Stimulated activated CD4-positive, alpha-beta T cell treated with anti-CD3 and anti-CD28 coated beads, TNF-alpha, amount 100 ng/mL, for 24 hours (primary cell): ENCODE results near the gene DIP2B.
"Not testable (repeated sequence)": the region's sequence is repeated elsewhere in the genome, so short reads cannot be mapped to it uniquely, and the experiment has no call there.

Experiments used
- DNase-seq, 3 experiments: peaks; one replicate each; pipeline ENCODE4 v3.0.0-alpha.2; 2020; ENCODE audit warnings: low read depth in 3 of 3

The DIP2B gene, protein sequence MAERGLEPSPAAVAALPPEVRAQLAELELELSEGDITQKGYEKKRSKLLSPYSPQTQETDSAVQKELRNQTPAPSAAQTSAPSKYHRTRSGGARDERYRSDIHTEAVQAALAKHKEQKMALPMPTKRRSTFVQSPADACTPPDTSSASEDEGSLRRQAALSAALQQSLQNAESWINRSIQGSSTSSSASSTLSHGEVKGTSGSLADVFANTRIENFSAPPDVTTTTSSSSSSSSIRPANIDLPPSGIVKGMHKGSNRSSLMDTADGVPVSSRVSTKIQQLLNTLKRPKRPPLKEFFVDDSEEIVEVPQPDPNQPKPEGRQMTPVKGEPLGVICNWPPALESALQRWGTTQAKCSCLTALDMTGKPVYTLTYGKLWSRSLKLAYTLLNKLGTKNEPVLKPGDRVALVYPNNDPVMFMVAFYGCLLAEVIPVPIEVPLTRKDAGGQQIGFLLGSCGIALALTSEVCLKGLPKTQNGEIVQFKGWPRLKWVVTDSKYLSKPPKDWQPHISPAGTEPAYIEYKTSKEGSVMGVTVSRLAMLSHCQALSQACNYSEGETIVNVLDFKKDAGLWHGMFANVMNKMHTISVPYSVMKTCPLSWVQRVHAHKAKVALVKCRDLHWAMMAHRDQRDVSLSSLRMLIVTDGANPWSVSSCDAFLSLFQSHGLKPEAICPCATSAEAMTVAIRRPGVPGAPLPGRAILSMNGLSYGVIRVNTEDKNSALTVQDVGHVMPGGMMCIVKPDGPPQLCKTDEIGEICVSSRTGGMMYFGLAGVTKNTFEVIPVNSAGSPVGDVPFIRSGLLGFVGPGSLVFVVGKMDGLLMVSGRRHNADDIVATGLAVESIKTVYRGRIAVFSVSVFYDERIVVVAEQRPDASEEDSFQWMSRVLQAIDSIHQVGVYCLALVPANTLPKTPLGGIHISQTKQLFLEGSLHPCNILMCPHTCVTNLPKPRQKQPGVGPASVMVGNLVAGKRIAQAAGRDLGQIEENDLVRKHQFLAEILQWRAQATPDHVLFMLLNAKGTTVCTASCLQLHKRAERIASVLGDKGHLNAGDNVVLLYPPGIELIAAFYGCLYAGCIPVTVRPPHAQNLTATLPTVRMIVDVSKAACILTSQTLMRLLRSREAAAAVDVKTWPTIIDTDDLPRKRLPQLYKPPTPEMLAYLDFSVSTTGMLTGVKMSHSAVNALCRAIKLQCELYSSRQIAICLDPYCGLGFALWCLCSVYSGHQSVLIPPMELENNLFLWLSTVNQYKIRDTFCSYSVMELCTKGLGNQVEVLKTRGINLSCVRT (N-terminal part only)

DNA sequence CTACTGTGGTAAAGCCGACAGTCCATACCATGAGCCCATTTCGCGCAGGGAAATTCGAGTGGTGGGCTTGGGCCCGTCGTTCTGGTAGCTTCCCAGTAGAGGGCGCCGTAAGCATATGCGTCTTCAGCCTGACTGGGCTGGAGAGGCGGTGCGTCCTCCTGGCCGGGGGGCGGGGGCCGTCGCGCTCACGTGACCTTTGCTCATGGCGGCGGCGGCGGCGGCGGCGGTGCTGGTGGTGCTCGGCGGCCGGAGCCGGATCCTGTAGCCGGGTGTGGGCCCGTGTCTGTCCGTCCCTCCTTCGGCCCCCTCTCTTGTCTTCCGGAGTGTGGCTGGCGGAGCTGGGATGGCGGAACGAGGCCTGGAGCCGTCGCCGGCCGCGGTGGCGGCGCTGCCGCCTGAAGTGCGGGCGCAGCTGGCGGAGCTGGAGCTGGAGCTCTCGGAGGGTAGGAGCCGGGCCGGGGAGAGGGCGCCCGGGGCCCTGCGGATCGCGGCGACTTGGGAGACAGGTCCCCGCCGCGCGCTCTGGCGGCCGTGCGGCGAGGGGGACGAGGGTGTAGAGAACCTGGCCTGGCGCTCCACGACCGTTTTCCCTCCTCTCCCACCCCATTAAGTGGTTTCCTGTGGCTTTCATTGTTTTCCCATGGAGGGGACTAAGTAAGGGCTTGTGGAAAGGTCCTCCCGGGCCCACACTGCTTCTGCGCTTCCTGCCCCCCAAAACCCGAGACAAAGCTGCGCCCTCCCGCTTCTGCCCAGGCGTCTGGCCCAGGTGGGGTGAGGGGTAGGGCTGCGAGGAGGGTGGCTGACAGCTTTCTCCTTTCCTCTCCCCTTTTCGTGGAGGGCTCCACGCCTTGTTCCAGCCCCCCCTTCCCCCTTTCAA, at the start of gene DIP2B:
TSS of gene DIP2B (plus strand) at position 188 of the 877 bp plus-strand sequence. CDS start at position 344, 156 bp downstream.
- peak; percentile 93 to 96 (median 95) for DNase-seq

DNA sequence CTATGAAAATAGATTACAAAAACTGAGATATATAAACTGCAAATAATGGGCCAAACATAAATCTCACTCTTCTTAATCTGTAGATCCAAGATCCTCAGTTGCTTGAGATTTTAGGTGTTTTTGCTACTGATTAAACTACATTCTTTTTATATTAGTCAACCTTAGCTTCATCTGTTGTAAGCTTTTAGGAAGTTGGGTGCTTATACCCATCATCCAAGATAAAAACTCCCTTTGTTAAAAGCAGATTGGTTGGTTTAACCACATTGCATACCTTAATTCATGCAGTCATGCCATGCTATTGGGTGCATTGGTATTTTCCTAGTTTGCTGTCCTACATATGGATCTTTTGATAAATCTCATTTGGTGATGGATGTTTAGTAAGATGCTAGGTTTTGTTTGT, 46.2 kb upstream of the DIP2B start:
- DNase-seq: no peak

DNA sequence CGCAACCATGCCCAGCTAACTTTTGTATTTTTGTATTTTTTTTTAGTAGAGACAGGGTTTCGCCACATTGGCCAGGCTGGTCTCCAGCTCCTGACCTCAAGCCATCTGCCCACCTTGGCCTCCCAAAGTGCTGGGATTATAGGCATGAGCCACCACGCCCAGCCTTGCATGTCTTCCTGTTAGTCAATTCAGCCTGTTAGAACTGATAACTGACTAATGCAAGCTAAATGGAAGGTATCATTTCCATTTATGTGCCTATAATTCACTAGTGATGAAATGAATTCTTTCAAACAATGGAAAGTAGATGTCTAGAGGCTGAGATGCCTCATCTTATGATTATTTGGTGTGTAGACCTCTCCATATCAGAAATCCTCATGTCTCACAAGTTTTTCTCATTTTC, 37.3 kb upstream of the DIP2B start:
- no peak for DNase-seq

DNA sequence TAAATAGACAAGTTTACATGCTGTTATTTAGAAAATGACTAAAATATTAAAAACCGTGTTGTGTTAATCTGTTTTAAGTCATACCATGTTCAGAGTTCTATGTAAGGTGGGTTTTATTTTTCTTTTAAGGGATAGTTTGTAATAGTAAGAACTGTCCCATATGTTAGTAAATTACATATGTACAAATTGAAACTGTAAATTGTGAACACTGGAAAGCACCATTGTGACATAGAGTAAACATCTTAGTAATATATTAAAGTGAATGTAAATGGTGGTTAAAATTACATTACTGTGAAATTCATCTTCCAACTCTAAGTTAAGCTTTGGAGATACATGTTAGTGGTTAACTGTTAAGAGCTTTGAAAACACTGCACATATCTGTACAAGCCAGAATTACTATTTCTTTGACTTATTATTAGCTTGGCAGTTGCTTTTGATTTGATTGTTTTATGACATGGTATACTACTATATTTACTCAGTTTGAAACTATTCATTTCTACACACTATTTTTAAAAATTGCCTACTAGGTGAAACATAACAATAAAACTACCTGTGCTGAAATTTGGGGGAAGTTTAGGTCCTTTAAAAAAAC, 27.4 kb upstream of the DIP2B start:
- no peak for DNase-seq

DNA sequence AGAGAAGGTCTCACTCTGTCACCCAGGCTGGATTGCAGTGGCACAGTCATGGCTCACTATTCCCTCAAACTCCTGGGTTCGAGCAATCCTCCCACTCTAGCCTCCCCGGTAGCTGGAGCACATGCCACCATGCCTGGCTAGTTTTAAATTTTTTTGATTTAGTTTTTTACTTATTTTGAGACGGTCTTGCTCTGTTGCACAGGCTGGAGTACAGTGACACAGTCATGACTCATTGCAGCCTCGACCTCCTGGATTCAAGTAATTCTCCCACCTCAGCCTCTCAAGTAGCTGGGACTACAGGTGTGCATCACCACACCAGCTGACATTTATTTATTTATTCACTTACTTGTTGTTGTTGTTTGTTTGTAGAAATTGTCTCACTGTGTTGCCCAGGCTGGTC, 22.2 kb upstream of the DIP2B start:
- DNase-seq: no peak

DNA sequence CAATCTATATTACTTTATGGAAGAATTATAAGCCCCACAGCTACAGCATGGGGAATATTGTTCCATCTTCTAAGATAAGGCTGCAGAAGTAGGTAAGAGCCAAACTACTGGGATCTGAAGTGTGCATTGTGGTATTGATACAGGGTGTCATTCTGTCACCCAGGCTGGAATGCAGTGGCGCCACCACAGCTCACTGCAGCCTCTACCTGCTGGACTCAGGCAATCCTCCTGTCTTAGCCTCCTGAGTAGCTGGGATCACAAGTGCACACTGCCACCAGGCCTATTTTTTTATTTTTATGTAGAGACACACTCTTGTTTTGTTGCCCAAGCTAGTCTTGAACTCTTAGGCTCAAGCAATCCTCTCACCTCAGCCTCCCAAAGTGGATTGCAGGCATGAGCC, 21.3 kb upstream of the DIP2B start:
- no peak for DNase-seq

DNA sequence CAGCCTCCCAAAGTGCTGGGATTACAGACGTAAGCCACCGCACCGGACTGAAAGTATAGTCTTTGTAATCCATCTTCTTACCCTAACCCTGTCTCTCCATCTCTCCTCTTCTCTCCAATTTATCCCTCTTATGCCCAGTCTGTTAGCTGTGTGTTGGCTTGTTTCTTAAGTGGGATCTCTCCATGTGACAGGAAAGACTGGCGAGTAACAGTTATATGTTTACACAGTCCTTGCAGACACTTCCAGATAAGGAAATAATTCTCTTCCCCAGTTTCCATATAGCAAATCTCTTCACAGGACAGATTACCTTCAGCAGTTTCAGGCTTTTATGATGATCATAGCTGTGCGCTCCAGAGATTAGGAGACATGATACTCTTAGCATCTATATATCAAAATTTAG, 16.0 kb upstream of the DIP2B start:
- DNase-seq: no peak

DNA sequence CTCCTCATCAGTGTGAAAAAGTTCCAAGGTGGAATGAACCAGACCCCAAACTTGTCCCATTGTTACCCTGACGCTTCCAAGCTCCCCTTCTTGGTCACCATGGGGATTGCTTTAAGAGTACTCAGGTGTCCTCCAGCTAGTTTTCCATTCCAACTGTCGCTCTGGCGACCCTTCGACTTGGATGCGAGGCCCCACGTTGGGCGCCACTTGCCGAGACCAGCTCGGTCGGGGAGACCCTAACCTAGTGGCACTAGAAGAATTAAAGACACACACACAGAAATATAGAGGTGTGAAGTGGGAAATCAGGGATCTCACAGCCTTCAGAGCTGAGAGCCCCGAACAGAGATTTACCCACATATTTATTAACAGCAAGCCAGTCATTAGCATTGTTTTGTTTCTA, 6.7 kb upstream of the DIP2B start:
- DNase-seq: not testable (repeated sequence)

DNA sequence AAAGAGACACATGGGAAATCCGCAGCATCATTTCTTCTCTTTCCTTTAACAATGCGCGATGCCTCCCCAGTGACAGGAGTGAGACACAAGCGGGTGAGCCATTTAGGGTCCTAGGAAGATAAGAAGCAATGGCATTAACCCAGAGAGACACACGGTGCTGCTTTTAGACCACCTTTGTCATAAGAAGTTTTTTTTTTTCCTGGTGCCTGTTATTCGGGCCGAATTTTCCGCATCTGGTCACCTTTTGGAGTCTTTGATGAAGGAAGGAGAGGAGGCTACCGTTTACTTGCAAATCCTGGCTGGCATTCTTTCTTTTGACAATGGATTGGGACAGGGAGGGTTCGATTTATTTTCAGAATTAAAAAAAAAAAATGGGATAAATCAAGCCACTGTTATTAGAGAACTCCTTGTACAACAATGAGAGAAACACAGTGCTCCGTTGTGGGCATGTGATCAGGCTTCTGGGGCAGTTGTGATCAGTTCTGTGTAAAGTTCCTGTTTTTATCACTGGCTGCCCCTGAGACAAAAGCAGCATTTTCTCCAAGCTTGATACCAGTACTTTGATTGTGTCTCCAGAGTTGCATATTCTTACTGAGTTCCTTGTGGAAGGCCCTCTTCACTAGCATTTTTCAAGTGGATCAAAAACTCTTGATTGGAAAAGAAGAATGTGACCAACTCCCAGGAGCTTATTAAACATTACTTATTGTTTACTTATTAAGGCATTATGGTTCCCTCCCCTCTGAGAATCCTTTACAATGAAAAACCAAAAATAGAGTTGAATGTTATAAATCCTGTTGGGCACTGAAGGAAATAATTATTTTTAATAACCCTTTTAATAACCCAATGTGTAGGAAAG, 1.1 kb downstream of the DIP2B start:
- no peak for DNase-seq

DNA sequence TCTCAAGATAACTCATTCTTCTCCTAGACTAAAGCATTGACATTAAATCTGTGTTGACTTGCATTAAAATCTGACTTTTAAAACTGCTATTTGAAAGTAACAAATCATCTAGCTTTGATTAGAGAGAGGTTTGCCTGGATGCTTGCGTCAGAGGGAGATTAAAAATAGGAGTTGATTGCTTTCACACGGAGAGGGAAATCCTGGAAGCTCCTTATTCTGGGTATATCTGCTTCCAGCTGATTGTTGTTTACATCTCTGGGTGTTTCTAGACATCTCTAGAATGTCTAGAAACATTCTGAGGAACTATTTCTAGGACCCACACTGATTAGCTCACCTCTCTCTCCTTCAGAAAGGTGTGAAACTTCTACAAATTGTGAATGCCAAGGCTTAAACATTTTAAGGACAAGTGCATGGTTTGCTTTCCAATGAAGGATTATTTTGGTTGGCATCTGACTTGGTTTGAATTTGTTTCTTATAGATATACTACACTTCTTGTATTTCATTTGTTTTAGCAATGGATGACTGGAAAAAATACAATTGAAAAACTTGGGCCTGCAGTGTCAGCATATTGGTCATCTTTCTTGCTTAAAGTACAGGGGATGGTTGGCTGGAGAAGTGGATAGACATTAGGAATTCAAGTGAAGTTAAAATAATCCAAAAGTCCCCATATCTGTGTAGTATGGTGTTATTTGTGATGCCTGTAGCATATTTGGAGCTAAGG, 2.1 kb downstream of the DIP2B start:
- no peak for DNase-seq

DNA sequence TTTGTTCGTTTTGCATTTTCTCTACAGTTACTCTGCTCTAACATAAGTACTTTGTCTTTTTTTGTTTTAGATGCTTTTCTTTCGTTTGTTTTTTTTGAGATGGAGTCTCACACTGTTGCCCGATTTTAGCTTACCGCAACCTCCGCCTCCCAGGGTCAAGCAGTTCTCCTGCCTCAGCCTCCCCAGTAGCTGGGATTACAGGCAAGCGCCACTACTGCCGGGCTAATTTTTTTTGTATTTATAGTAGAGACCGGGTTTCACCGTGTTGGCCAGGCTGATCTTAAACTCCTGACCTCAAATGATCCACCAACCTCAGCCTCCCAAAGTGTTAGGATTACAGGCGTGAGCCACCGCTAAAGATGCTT, 2.7 kb downstream of the DIP2B start:
- DNase-seq: no peak

DNA sequence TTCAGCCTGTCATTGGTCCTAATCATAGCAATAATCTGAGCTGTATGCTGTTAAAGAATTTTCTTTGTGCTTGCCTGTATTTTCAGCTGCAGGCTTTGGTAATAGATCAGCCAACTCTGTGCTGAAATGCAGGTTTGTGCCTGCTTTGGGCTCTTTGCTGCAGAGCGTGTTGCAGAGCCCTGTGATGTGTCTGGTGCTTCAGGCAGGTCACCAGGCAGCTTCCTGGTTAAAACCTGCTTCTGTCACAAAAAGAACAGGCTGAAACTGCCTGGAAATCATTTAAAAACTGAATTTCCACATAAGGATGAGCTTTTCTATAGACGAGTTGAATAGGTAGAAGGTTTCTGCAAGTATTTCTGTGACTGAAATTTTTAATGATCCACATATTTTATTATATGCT, 3.1 kb downstream of the DIP2B start:
- DNase-seq: no peak

DNA sequence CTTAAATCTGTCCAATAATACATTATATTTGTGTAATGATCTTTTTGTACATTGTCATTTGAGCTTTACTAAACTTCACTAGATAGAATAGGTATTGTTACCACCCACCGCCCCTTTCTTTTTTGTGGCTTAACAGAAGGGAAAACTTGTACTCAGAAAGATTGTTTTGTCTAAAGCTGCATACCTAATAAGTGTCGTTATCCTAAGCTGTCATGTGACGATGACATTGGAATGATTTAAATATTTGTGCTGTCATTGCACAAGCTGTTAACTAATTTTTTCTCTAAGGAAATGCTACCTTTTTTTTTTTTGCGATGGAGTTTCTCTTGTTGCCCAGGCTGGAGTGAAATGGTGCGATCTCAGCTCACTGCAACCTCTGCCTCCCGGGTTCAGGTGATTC, 3.6 kb downstream of the DIP2B start:
- DNase-seq: no peak

DNA sequence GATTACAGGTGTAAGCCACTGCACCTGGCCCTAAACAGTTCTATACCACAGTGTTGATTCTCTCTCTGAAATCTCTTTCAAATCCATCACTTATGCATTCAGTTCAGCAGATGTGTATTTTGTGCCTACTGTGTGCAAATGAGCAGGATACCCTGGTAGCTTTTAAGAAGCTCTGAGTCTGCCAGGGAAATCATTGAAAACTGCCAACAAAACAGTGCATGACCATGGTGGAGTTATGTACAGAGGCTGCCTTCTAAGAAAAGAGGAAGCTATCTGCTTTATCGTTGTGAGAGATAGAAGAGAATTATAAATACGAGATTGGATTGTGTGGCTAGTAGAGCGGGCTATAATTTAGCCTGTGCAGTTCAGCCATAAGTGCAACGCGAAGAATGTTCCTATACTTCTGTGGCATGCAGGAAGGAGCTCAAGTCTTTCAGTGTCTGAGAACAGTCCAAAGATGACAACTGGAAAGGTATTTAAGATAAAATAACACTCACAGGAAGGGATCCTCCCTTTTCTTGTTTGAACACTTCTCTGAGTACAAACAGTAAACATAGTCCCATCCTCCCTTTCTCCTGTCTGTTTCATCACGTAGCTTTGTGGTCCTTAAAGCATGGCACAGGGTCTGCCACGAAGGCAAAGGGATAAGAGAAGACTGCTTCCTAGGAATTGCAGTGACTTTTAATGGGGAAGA, 4.3 kb downstream of the DIP2B start:
- DNase-seq: no peak

DNA sequence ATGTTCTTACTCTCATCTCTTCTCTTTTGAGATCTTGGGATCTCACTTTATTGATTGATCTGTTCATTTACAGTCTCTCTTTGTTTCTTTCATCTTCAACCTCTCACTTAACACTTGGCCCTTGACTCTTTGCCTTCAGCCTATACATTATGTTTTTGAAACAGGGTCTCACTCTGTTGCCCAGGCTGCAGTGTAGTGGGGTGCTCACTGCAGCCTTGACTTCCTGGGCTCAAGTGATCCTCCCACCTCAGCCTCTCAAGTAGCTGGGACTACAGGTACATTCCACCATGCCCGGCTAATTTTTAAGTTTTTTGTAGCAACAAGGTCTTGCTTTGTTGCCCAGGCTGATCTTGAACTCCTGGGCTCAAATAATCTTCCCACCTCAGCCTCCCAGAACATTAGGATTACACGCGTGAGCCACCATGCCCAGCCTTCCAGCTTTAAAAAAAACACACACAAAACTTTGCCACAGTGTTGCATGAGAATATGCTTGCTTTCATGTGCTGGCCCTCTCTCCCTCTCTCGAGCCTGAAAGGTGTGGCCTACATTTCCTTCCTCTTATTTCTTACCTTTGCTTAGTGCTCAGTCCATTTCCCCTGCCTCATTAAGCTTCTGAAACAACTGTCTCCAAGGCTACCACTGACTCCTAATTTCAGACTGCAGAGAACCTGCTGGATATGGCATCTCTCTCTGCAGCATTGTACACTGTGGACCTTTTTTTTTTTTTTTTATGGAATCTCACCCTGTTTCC, 9.9 kb downstream of the DIP2B start:
- no peak for DNase-seq

DNA sequence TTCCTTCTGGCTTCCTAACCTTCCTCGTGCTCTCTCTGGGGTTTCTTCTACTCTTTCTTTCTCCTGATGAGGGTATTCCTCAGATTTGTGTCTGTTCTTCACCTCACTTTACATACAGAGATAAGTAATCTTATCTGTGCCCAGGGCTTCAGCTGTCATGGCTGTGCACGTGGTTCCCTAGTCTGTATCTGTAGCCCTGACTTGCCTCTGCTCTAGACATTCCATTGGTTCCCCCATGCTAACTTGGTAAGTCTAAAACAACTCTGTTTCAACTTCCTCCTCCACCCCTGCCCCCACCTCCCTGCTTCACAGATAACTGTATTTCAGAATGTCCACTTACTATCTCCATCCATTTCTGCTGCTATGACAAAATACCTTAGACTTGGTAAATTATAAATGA, 10.8 kb downstream of the DIP2B start:
- no peak for DNase-seq

DNA sequence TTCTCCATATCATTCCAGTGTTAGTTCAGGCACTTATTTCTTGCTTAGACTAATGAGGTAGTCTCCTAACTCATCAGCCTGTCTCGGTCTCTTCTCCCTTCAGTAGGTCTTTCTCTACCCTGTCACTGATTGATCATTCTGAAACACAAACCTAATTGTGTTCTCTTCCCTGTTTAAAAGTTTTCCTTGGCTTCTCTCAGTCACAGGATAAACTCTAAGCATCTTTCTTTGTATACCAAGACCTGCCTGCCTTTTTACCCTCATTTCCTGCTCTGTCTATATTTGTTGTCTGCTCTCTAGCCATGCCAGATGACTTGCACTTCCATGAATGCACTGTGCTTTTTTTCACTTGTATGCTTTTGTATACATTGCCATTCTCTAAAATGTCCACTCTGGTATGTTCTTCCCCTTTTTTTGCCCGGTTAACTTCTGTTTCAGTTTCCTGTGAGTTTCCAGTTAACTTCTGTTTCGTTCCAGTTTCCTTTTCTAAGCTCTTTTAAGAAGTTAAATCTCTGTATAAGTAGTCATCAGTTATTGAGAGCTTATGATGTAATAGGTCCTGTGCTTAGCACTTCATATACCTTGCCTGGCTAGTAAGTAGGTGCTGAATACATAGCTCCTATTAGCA, 12.8 kb downstream of the DIP2B start:
- no peak for DNase-seq
